Measurements from ENCODE around the gene AHNAK. TPM values are rescaled to one million over a fixed set of nuclear protein-coding genes. Genes with fewer than 3 reads are reported as not detected.
A peak's percentile ranks its signal among the peaks of the same experiment; 100 is the strongest.

AHNAK gene
- polyA plus RNA-seq, 1 experiment, result 231 TPM

DNA sequence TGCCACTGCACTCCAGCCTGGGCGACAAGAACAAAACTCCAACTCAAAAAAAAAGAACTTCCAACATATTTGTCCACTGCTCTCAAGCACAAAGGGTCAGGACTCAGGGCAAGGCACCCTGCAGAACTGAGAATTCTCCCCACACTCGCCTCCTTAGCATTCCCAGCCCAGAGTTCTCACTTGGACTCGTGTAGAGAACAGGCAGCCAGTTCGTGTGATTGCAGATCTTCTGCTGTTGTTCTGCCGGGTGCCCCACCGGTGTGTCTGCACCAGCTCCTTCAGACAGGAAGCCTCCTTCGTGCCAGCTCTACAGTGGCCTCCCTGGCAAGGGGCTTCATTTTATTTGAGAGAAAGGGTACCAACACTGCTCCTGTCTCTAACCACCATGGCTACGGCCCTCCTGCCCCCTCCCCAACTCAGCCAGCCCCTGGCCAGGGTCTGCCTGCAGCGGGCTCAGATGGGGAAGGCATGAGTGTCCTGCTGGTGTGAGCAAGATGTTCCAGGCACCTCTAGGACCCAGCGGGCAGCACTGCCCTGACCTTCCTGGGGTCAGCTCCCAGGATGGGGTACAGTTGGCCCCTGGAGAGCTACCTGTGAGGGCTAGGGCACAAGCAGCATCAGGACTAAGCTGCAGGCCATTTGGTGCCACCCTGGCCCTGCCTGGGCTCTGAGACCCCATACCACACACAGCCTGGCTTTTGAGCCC, 147.3 kb downstream of the AHNAK start:
- H3K27ac ChIP-seq (ENCODE audit: low read depth, low read length), result no peak overlapping the region
- CTCF ChIA-PET, result interaction anchor here (0.9 to 5.1 kb wide), 4 partner anchors 12 to 161 kb away, joined by 3 to 39 read pairs (median 25); no protein-coding TSS in a partner anchor

DNA sequence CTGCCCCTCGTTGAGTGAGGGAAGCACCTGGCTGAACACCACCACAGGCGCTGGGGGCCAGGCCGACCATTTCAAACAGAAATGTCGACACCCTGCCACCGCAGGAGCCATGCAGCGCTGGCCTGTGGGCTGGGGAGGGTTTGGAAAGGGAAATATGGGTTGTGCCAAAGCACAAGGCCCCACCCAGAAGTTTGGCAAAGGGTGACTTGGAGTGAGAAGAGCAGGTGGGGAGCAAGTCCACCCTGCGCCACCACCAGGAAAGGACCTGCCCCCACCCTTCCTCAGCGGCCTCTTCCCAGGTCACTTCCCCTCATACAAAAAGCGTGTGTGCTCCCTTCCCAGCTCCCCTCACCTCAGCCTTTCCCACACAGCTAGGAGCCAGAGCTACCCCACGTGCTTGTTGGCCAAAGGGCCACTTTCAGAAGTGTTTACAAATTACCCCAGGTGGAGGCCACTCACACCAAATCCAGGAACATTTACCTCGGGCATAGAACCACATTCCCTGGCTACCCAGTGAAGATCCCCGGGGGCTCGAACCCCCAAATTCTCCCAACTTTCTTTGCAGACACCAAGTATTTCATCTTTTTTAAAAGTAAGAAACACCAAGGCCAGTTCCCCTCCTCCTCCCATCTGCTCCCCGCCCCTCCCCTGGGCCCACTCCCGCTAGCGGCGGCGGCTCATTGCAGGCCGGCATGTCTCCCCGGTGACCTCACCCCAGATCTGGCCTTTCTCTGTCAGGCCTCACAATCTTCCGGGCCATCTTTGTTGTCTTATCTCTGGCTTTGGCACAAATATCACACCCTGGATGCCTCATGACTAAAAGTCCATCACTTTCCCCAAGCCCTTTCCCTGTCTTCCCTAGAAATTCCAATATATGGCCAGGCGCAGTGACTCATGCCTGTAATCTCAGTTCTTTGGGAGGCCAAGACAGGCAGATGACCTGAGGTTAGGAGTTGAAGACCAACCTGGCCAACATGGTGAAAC, 148.3 kb downstream of the AHNAK start:
- no peak overlapping the region for H3K27ac ChIP-seq (ENCODE audit: low read depth, low read length)
- ChIA-PET POLR2A (no interaction called here), CTCF (interaction anchor here (5.1 kb wide), 1 partner anchor 26 kb away, joined by 39 read pairs; no protein-coding TSS in a partner anchor)
- no peak overlapping the region for H3K4me3 ChIP-seq (ENCODE audit: low read depth, low read length)
- no peaks in the 10 kb centered on the region for H3K9me3 ChIP-seq (ENCODE audit: control insufficient read depth, insufficient read depth, low read length)
- no peaks in the 10 kb centered on the region for H3K27me3 ChIP-seq (ENCODE audit: control insufficient read depth, insufficient read depth, low read length)
- no peak for DNase-seq (ENCODE audit: low read depth, low spot score)
- TF ChIP-seq, protein P1, sequence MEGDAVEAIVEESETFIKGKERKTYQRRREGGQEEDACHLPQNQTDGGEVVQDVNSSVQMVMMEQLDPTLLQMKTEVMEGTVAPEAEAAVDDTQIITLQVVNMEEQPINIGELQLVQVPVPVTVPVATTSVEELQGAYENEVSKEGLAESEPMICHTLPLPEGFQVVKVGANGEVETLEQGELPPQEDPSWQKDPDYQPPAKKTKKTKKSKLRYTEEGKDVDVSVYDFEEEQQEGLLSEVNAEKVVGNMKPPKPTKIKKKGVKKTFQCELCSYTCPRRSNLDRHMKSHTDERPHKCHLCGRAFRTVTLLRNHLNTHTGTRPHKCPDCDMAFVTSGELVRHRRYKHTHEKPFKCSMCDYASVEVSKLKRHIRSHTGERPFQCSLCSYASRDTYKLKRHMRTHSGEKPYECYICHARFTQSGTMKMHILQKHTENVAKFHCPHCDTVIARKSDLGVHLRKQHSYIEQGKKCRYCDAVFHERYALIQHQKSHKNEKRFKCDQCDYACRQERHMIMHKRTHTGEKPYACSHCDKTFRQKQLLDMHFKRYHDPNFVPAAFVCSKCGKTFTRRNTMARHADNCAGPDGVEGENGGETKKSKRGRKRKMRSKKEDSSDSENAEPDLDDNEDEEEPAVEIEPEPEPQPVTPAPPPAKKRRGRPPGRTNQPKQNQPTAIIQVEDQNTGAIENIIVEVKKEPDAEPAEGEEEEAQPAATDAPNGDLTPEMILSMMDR (IDR thresholded peaks at IDR 0.05; ENCODE audit: low read depth, low read length), result no peak

More for the DNA sequence above, 147.3 kb downstream of the AHNAK start:
- TF ChIP-seq, protein P1 (IDR thresholded peaks at IDR 0.05; ENCODE audit: low read depth, low read length), result no peak
- Histone ChIP-seq H3K9me3 (ENCODE audit: control insufficient read depth, insufficient read depth, low read length) (no peaks in the 10 kb centered on the region), H3K27me3 (ENCODE audit: control insufficient read depth, insufficient read depth, low read length) (peaks cover 3% of the 10 kb centered on the region), H3K4me3 (ENCODE audit: low read depth, low read length) (no peak overlapping the region)
- POLR2A ChIA-PET, result no interaction called here
- DNase-seq (ENCODE audit: low read depth, low spot score), result no peak

DNA sequence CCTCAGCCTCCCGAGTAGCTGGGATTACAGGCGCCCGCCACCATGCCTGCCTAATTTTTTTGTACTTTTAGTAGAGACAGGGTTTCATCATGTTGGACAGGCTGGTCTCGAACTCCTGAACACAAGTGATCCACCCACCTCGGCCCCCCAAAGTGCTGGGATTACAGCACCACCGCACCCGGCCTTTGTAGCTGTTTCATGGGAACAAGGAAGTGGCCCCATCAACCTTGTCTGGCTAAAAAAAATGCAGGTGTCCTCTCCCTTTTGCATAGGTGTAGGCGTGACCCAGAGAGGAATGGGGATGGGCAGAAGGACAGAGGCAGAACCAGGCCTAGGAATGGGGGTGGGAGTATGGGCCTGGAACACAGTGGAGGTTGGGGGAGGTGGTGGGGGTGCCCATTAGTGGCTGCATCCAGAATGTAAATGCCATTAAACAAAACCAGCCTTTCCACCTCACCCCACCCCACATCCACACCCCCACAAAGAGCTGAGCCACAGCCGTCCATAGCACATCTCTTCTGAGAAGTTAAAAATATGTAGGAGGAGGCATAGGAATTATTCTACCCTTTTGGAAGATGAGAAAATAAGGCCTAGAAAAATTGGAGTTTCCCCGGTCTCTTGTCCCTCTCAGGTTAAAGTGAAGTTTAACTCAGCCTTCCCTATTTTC, 150.6 kb downstream of the AHNAK start:
- H3K4me3 ChIP-seq (ENCODE audit: low read depth, low read length), result no peak overlapping the region
- H3K9me3 ChIP-seq (ENCODE audit: control insufficient read depth, insufficient read depth, low read length), result no peaks in the 10 kb centered on the region
- H3K27ac ChIP-seq (ENCODE audit: low read depth, low read length), result no peak overlapping the region
- H3K27me3 ChIP-seq (ENCODE audit: control insufficient read depth, insufficient read depth, low read length), result peaks cover under 1% of the 10 kb centered on the region
- DNase-seq (ENCODE audit: low read depth, low spot score), result no peak
- TF ChIP-seq, protein P1 (IDR thresholded peaks at IDR 0.05; ENCODE audit: low read depth, low read length), result no peak
- ChIA-PET CTCF (interaction anchor here (0.7 to 5.4 kb wide), 22 partner anchors 10 to 390 kb away, joined by 3 to 120 read pairs (median 10); partner anchors contain the start of genes AHNAK, B3GAT3, MTA2 and SCGB1A1), POLR2A (interaction anchor here (1.0 to 2.0 kb wide), 6 partner anchors 147 to 445 kb away, joined by 3 to 19 read pairs (median 4); partner anchors contain the start of genes AHNAK, EEF1G and INTS5)

DNA sequence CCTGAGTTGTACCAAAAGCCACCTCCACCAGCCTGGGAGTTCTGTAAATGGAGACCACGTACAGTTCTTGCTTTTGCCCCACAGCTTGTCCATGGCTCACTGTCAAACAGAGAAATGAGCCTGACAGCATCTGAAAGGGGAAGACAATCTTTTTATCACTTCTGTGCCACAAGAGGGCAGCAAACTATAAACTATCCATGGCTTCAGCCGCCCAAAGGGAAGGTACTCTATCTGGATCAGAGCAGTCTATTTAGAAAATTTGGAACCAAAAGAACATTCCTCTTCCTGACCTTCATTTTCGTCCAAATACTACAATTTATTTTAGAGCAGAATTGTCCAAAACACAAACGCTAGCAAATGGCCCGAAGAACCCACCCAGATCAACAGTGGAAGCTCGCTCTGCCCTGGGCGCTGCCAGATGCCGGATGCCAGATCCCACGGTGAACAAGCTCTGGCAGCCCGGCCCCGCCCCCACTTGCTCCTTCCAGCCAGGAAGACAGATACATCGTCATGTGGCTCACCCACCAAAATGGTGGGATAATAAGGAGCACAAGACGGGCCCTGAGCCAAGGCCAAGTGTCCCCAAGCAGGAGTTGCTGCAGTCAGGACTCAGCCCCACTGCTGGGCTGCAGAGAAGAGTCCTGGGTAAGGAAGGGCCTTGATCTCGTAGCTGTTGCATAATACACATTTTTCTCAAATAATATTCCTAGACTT, 151.6 kb downstream of the AHNAK start:
- Histone ChIP-seq H3K9me3 (ENCODE audit: control insufficient read depth, insufficient read depth, low read length) (no peaks in the 10 kb centered on the region), H3K27ac (ENCODE audit: low read depth, low read length) (no peak overlapping the region), H3K27me3 (ENCODE audit: control insufficient read depth, insufficient read depth, low read length) (peaks cover 4% of the 10 kb centered on the region), H3K4me3 (ENCODE audit: low read depth, low read length) (peak overlapping the region; percentile 53)
- TF ChIP-seq, protein P1 (IDR thresholded peaks at IDR 0.05; ENCODE audit: low read depth, low read length), result peak; percentile 67
- ChIA-PET CTCF (interaction anchor here (0.5 to 5.4 kb wide), 50 partner anchors 12 to 560 kb away, joined by 3 to 120 read pairs (median 4); partner anchors contain the start of genes AHNAK, B3GAT3, MTA2 and SCGB1A1), POLR2A (interaction anchor here (0.8 to 2.0 kb wide), 13 partner anchors 145 to 446 kb away, joined by 3 to 19 read pairs (median 3); partner anchors contain the start of genes AHNAK, B3GAT3, C11orf98 and CSKMT)
- DNase-seq (ENCODE audit: low read depth, low spot score), result peak; percentile 68
